H9 (cell line): ENCODE measurements around the gene EPHA1. TPM values are rescaled to one million over a fixed set of nuclear protein-coding genes. Genes with fewer than 3 reads are reported as not detected.

Experiments used
- DNase-seq: peaks from one replicate; pipeline ENCODE4 v3.0.0-alpha.2; 2017
- H2AFZ ChIP-seq: one replicate; pipeline ENCODE4 v1.6.1; 2013; ENCODE audit warnings: mild to moderate bottlenecking, low read length, control low read depth, moderate library complexity
- H2AK5ac ChIP-seq: 2 replicates; pipeline ENCODE4 v1.6.1; 2013; ENCODE audit warnings: low read length, control low read depth, mixed read lengths; ENCODE audit not compliant: insufficient read length
- H2BK120ac ChIP-seq: one replicate; pipeline ENCODE4 v1.6.1; 2013; ENCODE audit warnings: low read depth, mild to moderate bottlenecking, low read length, control low read depth, inconsistent platforms; ENCODE audit not compliant: poor library complexity, severe bottlenecking
- H2BK12ac ChIP-seq: 2 replicates; pipeline ENCODE4 v1.6.1; 2013; ENCODE audit warnings: low read length, control low read depth, mixed read lengths, low read depth; ENCODE audit not compliant: insufficient read length
- H2BK15ac ChIP-seq: 2 replicates; pipeline ENCODE4 v1.6.1; 2013; ENCODE audit warnings: low read depth, low read length, control low read depth
- H2BK20ac ChIP-seq: one replicate; pipeline ENCODE4 v1.6.1; 2013; ENCODE audit warnings: low read depth, mild to moderate bottlenecking, low read length, control low read depth, inconsistent platforms; ENCODE audit not compliant: poor library complexity, severe bottlenecking
- H2BK5ac ChIP-seq: 2 replicates; pipeline ENCODE4 v1.6.1; 2013; ENCODE audit warnings: low read length, control low read depth, mixed read lengths; ENCODE audit not compliant: insufficient read length
- H3K14ac ChIP-seq: 2 replicates; pipeline ENCODE4 v1.6.1; 2013; ENCODE audit warnings: low read length, control low read depth; ENCODE audit not compliant: insufficient read depth
- H3K18ac ChIP-seq: 2 replicates; pipeline ENCODE4 v1.6.1; 2013; ENCODE audit warnings: low read depth, mild to moderate bottlenecking, mixed read lengths, low read length, control low read depth; ENCODE audit not compliant: insufficient read length
- H3K23ac ChIP-seq: 2 replicates; pipeline ENCODE4 v1.6.1; 2013; ENCODE audit warnings: low read length, control low read depth, mixed read lengths, low read depth; ENCODE audit not compliant: insufficient read length
- H3K23me2 ChIP-seq: 2 replicates; pipeline ENCODE4 v1.6.1; 2013; ENCODE audit warnings: low read depth, mild to moderate bottlenecking, mixed read lengths, low read length, control low read depth; ENCODE audit not compliant: insufficient read length, poor library complexity, severe bottlenecking
- H3K27ac ChIP-seq: 2 replicates; pipeline ENCODE4 v1.5.1; 2013; ENCODE audit warnings: low read length, control low read depth, mixed read lengths, low read depth; ENCODE audit not compliant: insufficient read length
- H3K27me3 ChIP-seq: 2 replicates; pipeline ENCODE4 v1.6.1; 2013; ENCODE audit warnings: low read length, control low read depth, inconsistent platforms; ENCODE audit not compliant: insufficient read depth
- H3K4ac ChIP-seq: 2 replicates; pipeline ENCODE4 v1.6.1; 2013; ENCODE audit warnings: low read depth, mild to moderate bottlenecking, control low read depth, inconsistent platforms, low read length, moderate library complexity
- H3K4me1 ChIP-seq: 2 replicates; pipeline ENCODE4 v1.6.1; 2013; ENCODE audit warnings: low read length, control low read depth, inconsistent platforms; ENCODE audit not compliant: insufficient read depth
- H3K4me2 ChIP-seq: 2 replicates; pipeline ENCODE4 v1.6.1; 2013; ENCODE audit warnings: low read length, control low read depth, mixed read lengths; ENCODE audit not compliant: insufficient read length, insufficient read depth
- H3K56ac ChIP-seq: 2 replicates; pipeline ENCODE4 v1.6.1; 2013; ENCODE audit warnings: low read depth, mild to moderate bottlenecking, mixed read lengths, low read length, control low read depth; ENCODE audit not compliant: insufficient read length
- H3K79me1 ChIP-seq: 2 replicates; pipeline ENCODE4 v1.6.1; 2013; ENCODE audit warnings: low read depth, mild to moderate bottlenecking, moderate library complexity, low read length, control low read depth, inconsistent platforms; ENCODE audit not compliant: insufficient read depth, poor library complexity, severe bottlenecking
- H3K79me2 ChIP-seq: 2 replicates; pipeline ENCODE4 v1.6.1; 2013; ENCODE audit warnings: low read length, control low read depth, inconsistent platforms; ENCODE audit not compliant: insufficient read depth
- H3K9ac ChIP-seq: 2 replicates; pipeline ENCODE4 v1.6.1; 2013; ENCODE audit warnings: low read length, control low read depth, mixed read lengths; ENCODE audit not compliant: insufficient read length; ENCODE audit errors: extremely low read depth
- H3K9me3 ChIP-seq: one replicate; pipeline ENCODE4 v1.6.1; 2013; ENCODE audit warnings: low read depth, low read length, inconsistent platforms; ENCODE audit not compliant: control insufficient read depth
- H3T11ph ChIP-seq: one replicate; pipeline ENCODE4 v1.6.1; 2013; ENCODE audit warnings: mild to moderate bottlenecking, low read length, control low read depth, inconsistent platforms
- H4K20me1 ChIP-seq: one replicate; pipeline ENCODE4 v1.6.1; 2013; ENCODE audit not compliant: control insufficient read depth, insufficient read length, insufficient read depth
- H4K5ac ChIP-seq: 2 replicates; pipeline ENCODE4 v1.6.1; 2013; ENCODE audit warnings: low read depth, mild to moderate bottlenecking, mixed read lengths, low read length, control low read depth; ENCODE audit not compliant: insufficient read length
- H4K8ac ChIP-seq: replicated peaks from 2 replicates; pipeline ENCODE4 v1.6.1; 2013; ENCODE audit warnings: low read length, control low read depth, mixed read lengths, low read depth; ENCODE audit not compliant: insufficient read length
- H4K91ac ChIP-seq: 2 replicates; pipeline ENCODE4 v1.6.1; 2013; ENCODE audit warnings: low read depth, mild to moderate bottlenecking, moderate library complexity, mixed read lengths, low read length, control low read depth; ENCODE audit not compliant: insufficient read length
- H3K27ac Mint-ChIP-seq, 3 experiments: 2 replicates in 2 of 3; 3 replicates in 1 of 3; pipeline ENCODE4 v1.8.0; 2020 to 2021; ENCODE audit warnings: mixed read lengths in 3 of 3, mild to moderate bottlenecking in 1 of 3, moderate library complexity in 1 of 3
- H3K27me3 Mint-ChIP-seq: 2 replicates; pipeline ENCODE4 v1.8.0; 2021; ENCODE audit warnings: low read depth, mild to moderate bottlenecking, moderate library complexity, mixed read lengths
- H3K36me3 Mint-ChIP-seq, 3 experiments: 2 replicates in 2 of 3; 3 replicates in 1 of 3; pipeline ENCODE4 v1.8.0; 2020 to 2021; ENCODE audit warnings: low read depth in 3 of 3, mixed read lengths in 3 of 3; ENCODE audit not compliant: insufficient read depth in 1 of 3
- H3K4me1 Mint-ChIP-seq, 2 experiments: 2 replicates each; pipeline ENCODE4 v1.8.0; 2020; ENCODE audit warnings: mixed read lengths in 2 of 2
- H3K4me3 Mint-ChIP-seq, 2 experiments: 2 replicates in 1 of 2; 3 replicates in 1 of 2; pipeline ENCODE4 v1.8.0; 2020 to 2021; ENCODE audit warnings: mild to moderate bottlenecking in 2 of 2, mixed read lengths in 2 of 2, moderate library complexity in 1 of 2
- H3K9me3 Mint-ChIP-seq, 2 experiments: 2 replicates in 1 of 2; 3 replicates in 1 of 2; pipeline ENCODE4 v1.8.0; 2020; ENCODE audit warnings: mild to moderate bottlenecking in 2 of 2, mixed read lengths in 2 of 2, moderate library complexity in 1 of 2
- CTCF ChIP-seq: fragments of 200-600 bp; sonication (generic); conservative IDR thresholded peaks from 3 replicates; pipeline ENCODE4 v1.8.0; 2021; ENCODE audit warnings: antibody characterized with exemption, mild to moderate bottlenecking
- WGBS: extraction: QIAGEN DNeasy Blood & Tissue Kit; methylation state at CpG from one replicate; pipeline ENCODE4 v1.1.7; 2013; ENCODE audit warnings: missing lambda C conversion rate, low lambda C conversion rate, mixed read lengths; ENCODE audit not compliant: insufficient read length; ENCODE audit errors: extremely low coverage; 5-methylcytosine and 5-hydroxymethylcytosine counted together
- total RNA-seq: library from RNA; stranded (reverse); gene quantifications from 2 replicates; pipeline ENCODE4 v1.2.1, GENCODE V29; 2021

EPHA1 gene
- total RNA-seq, 1 experiment from 2014 or later = 109 TPM

GRCh38 chr7:143434660-143435059, 26.0 kb upstream of the EPHA1 start:
- H4K20me1 ChIP-seq = no peaks in the 10 kb centered on the region
- H3K27me3 ChIP-seq = no peaks in the 10 kb centered on the region
- H3K18ac ChIP-seq = no peak overlapping the region
- DNase-seq = no peak
- H2BK12ac ChIP-seq = no peak overlapping the region
- H4K8ac ChIP-seq = no peak overlapping the region
- H3K9ac ChIP-seq = no peak overlapping the region
- Mint-ChIP-seq H3K27ac (no peak overlapping the region), H3K9me3 (no peaks in the 10 kb centered on the region), H3K4me1 (peaks cover 21% of the 10 kb centered on the region in 2 experiments), H3K36me3 (no peaks in the 10 kb centered on the region; a peak in 1 of 7 replicates), H3K4me3 (no peak overlapping the region), H3K27me3 (no peaks in the 10 kb centered on the region; the same call in 1 of the 2 replicates)
- no peak overlapping the region for H4K91ac ChIP-seq
- no peak overlapping the region for H4K5ac ChIP-seq
- H3K27ac ChIP-seq = no peak overlapping the region
- no peak overlapping the region for H3K56ac ChIP-seq
- no peaks in the 10 kb centered on the region for H3K79me2 ChIP-seq
- H3K23me2 ChIP-seq = no peaks in the 10 kb centered on the region
- H3K79me1 ChIP-seq = no peaks in the 10 kb centered on the region
- H2AK5ac ChIP-seq = no peak overlapping the region
- H3K4ac ChIP-seq = no peak overlapping the region
- H3K4me2 ChIP-seq = no peak overlapping the region
- TF ChIP-seq CTCF = no peak
- H3K9me3 ChIP-seq = no peaks in the 10 kb centered on the region
- H3K23ac ChIP-seq = no peak overlapping the region
- no CpG with 5 or more reads among the region's 9 CpGs for WGBS
- no peak overlapping the region for H2BK5ac ChIP-seq
- H2AFZ ChIP-seq = no peak overlapping the region
- H2BK120ac ChIP-seq = no peak overlapping the region
- H2BK15ac ChIP-seq = no peak overlapping the region
- peaks cover 7% of the 10 kb centered on the region; the same call in 1 of the 2 replicates for H3K4me1 ChIP-seq
- no peak overlapping the region for H3T11ph ChIP-seq
- H2BK20ac ChIP-seq = no peak overlapping the region
- no peak overlapping the region for H3K14ac ChIP-seq
